Measurements from ENCODE around the gene CAMK1. TPM values are rescaled to one million over a fixed set of nuclear protein-coding genes. Genes with fewer than 3 reads are reported as not detected.

CAMK1 gene
- total and polyA plus RNA-seq, 4 donors, result 13.8 to 20.1 (median 16.7) TPM

GRCh38 chr3:9731206-9732079, 38.3 kb downstream of the CAMK1 start, which contains the start of gene BRPF1 (continued):
- TF ChIP-seq JUND (IDR thresholded peaks at IDR 0.05), result no peak
- TF ChIP-seq CTCF (IDR thresholded peaks at IDR 0.05; ENCODE audit: low read depth, low read length, missing input control), result no peak

GRCh38 chr3:9730657-9731205, 39.0 kb downstream of the CAMK1 start:
- Histone ChIP-seq H3K9ac (ENCODE audit: low read depth in 1 of 2, low read length in 2 of 2) (peak overlapping the region in 1 of 2 donors; percentile 37), H3K27ac (ENCODE audit: low read depth in 1 of 2, low read length in 2 of 2) (peak overlapping the region; percentile 74 to 98), H3K27me3 (ENCODE audit: control insufficient read depth in 4 of 4, insufficient read depth in 4 of 4, low read length in 3 of 4) (no peaks in the 10 kb centered on the region), H3K36me3 (ENCODE audit: control insufficient read depth in 4 of 4, insufficient read depth in 3 of 4, low read depth in 1 of 4, low read length in 3 of 4) (peaks cover 0 to 10% (median 7%) of the 10 kb centered on the region in 4 donors), H3K4me3 (ENCODE audit: low read depth in 1 of 3, low read length in 3 of 3) (peak overlapping the region; percentile 55 to 74 (median 73)), H3K4me1 (ENCODE audit: control insufficient read depth in 4 of 4, insufficient read depth in 4 of 4, low read length in 3 of 4) (peaks cover 3 to 23% (median 17%) of the 10 kb centered on the region in 4 donors), H3K9me3 (ENCODE audit: control insufficient read depth in 4 of 4, low read length in 3 of 4) (no peaks in the 10 kb centered on the region)
- TF ChIP-seq CTCF (IDR thresholded peaks at IDR 0.05; ENCODE audit: low read depth, low read length, missing input control) (peak; percentile 15), ATF3 (IDR thresholded peaks at IDR 0.05) (no peak)
- 2% methylated on average over 16 of the region's 17 CpGs for WGBS
- no peak for DNase-seq (ENCODE audit: low spot score)

GRCh38 chr3:9729419-9729818, 40.3 kb downstream of the CAMK1 start:
- no peak for DNase-seq (ENCODE audit: low spot score)
- Histone ChIP-seq H3K4me1 (ENCODE audit: control insufficient read depth in 4 of 4, insufficient read depth in 4 of 4, low read length in 3 of 4) (peaks cover 3 to 23% (median 17%) of the 10 kb centered on the region in 4 donors), H3K9me3 (ENCODE audit: control insufficient read depth in 4 of 4, low read length in 3 of 4) (no peaks in the 10 kb centered on the region), H3K9ac (ENCODE audit: low read depth in 1 of 2, low read length in 2 of 2) (no peak overlapping the region), H3K27ac (ENCODE audit: low read depth in 1 of 2, low read length in 2 of 2) (no peak overlapping the region), H3K36me3 (ENCODE audit: control insufficient read depth in 4 of 4, insufficient read depth in 3 of 4, low read depth in 1 of 4, low read length in 3 of 4) (peaks cover 0 to 1% (median under 1%) of the 10 kb centered on the region in 4 donors), H3K4me3 (ENCODE audit: low read depth in 1 of 3, low read length in 3 of 3) (no peak overlapping the region), H3K27me3 (ENCODE audit: control insufficient read depth in 4 of 4, insufficient read depth in 4 of 4, low read length in 3 of 4) (no peaks in the 10 kb centered on the region)
- whole genome bisulfite sequencing, result 91% methylated on average over 10 of the region's 10 CpGs
- no peak for TF ChIP-seq NR2F2 (IDR thresholded peaks at IDR 0.05)
- no peak for TF ChIP-seq RAD21 (IDR thresholded peaks at IDR 0.05)

- Histone ChIP-seq H3K27me3 (ENCODE audit: control insufficient read depth in 4 of 4, insufficient read depth in 4 of 4, low read length in 3 of 4) (no peaks in the 10 kb centered on the region), H3K4me3 (ENCODE audit: low read depth in 1 of 3, low read length in 3 of 3) (no peak overlapping the region), H3K9ac (ENCODE audit: low read depth in 1 of 2, low read length in 2 of 2) (no peak overlapping the region), H3K36me3 (ENCODE audit: control insufficient read depth in 4 of 4, insufficient read depth in 3 of 4, low read depth in 1 of 4, low read length in 3 of 4) (no peaks in the 10 kb centered on the region), H3K27ac (ENCODE audit: low read depth in 1 of 2, low read length in 2 of 2) (no peak overlapping the region), H3K9me3 (ENCODE audit: control insufficient read depth in 4 of 4, low read length in 3 of 4) (no peaks in the 10 kb centered on the region), H3K4me1 (ENCODE audit: control insufficient read depth in 4 of 4, insufficient read depth in 4 of 4, low read length in 3 of 4) (peaks cover 3 to 13% (median 8%) of the 10 kb centered on the region in 4 donors)
- TF ChIP-seq HNF4G (IDR thresholded peaks at IDR 0.05) (no peak), TAF1 (conservative IDR thresholded peaks at IDR 0.05) (no peak), NR2F2 (IDR thresholded peaks at IDR 0.05) (no peak), RXRA (IDR thresholded peaks at IDR 0.05) (no peak), REST (IDR thresholded peaks at IDR 0.05) (no peak), HNF4A (conservative IDR thresholded peaks at IDR 0.05) (no peak), ATF3 (IDR thresholded peaks at IDR 0.05) (no peak)
- 92% methylated on average over 2 of the region's 2 CpGs for WGBS
- no peak for DNase-seq (ENCODE audit: low spot score)
Observed at GRCh38 chr3:9727743-9728142, 42.0 kb downstream of the CAMK1 start.

Measured in liver (tissue), 9 donors.